ENCODE data around the gene TBL1X.

GRCh38 chrX:9503261-9503660 lies 38.4 kb downstream of the TBL1X start:
- TF ChIP-seq CTCF (conservative IDR thresholded peaks at IDR 0.05; ENCODE audit: low read depth, low read length), result no peak
- no peak for TF ChIP-seq BHLHE40 (IDR thresholded peaks at IDR 0.05; ENCODE audit: low read depth, low read length)
- no peak for TF ChIP-seq POLR2A (IDR thresholded peaks at IDR 0.05; ENCODE audit: low read depth, low read length)
- TF ChIP-seq RAD21 (IDR thresholded peaks at IDR 0.05; ENCODE audit: low read length), result no peak
- TF ChIP-seq MAZ (IDR thresholded peaks at IDR 0.05; ENCODE audit: borderline replicate concordance, low read depth, low read length), result no peak
- no peak for TF ChIP-seq CEBPB (IDR thresholded peaks at IDR 0.05; ENCODE audit: low read depth, low read length)
- no peak for TF ChIP-seq MAFK (IDR thresholded peaks at IDR 0.05; ENCODE audit: low read depth, low read length)
- TF ChIP-seq SMC3 (IDR thresholded peaks at IDR 0.05; ENCODE audit: low read depth, low read length), result no peak
- no peak for TF ChIP-seq MXI1 (IDR thresholded peaks at IDR 0.05; ENCODE audit: borderline replicate concordance, low read depth, low read length)
- TF ChIP-seq USF2 (IDR thresholded peaks at IDR 0.05; ENCODE audit: low read depth, low read length), result no peak
- TF ChIP-seq CHD1 (IDR thresholded peaks at IDR 0.05; ENCODE audit: low read depth, low read length), result no peak
- no peak for TF ChIP-seq NFE2L2 (IDR thresholded peaks at IDR 0.05; ENCODE audit: low read depth, low read length)

All from IMR-90 (cell line).